ENCODE measurements around the gene CBX4. TPM values are rescaled to one million over a fixed set of nuclear protein-coding genes. Genes with fewer than 3 reads are reported as not detected.

Gene CBX4
- total and polyA plus RNA-seq, 2 of the 13 experiments (the other 11 are each of a cell fraction or from before 2014, with no cell fraction given), result 25.8 to 50.8 TPM

DNA sequence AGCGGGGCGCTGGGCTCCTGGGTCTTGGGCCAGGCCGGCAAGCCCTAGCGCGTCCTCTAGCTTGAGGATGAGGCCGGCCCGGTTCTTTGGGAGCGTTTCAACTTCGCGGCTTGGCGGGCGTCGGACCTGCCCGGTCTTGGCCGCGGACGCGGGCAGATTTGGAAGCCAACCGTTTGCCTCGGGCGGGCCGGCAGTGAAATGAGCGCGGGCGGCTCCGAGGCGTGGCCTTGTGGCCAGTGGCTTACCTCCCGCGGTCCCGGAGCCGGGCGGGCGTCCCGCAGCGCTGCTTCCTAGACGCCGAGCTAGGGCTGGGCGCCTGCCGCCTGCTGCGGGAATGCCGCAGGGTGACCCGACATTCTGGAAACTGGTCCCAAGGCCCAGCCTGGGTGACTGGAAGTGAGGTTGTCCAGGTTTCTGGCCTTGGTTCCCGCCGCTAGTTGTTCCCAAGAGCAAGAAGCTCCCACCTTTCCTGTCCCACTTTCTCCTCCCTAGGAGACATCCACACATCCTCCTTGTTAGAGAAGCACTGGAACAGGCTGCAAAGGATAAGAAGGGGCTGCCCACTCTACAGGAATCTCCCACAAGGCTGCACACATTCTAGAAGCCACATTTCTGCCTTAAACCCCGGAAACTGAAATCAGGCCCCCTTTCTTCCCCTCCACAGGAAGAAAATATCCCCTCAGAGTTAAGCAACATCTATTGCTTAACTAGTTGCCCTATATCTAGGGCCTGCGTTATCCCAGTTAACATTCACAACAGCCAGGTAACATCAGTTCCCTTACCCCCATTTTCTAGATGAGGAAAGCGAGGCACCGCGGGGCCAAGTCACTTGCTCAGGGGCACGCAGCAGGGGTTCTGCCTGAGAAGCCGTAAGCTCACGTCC is 37.8 kb downstream of the CBX4 start (continued):
- TF ChIP-seq, protein P1, sequence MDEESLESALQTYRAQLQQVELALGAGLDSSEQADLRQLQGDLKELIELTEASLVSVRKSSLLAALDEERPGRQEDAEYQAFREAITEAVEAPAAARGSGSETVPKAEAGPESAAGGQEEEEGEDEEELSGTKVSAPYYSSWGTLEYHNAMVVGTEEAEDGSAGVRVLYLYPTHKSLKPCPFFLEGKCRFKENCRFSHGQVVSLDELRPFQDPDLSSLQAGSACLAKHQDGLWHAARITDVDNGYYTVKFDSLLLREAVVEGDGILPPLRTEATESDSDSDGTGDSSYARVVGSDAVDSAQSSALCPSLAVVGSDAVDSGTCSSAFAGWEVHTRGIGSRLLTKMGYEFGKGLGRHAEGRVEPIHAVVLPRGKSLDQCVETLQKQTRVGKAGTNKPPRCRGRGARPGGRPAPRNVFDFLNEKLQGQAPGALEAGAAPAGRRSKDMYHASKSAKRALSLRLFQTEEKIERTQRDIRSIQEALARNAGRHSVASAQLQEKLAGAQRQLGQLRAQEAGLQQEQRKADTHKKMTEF (CRISPR knock-in tag; IDR thresholded peaks at IDR 0.05), result peak; percentile 81
- TF ChIP-seq, protein P2, sequence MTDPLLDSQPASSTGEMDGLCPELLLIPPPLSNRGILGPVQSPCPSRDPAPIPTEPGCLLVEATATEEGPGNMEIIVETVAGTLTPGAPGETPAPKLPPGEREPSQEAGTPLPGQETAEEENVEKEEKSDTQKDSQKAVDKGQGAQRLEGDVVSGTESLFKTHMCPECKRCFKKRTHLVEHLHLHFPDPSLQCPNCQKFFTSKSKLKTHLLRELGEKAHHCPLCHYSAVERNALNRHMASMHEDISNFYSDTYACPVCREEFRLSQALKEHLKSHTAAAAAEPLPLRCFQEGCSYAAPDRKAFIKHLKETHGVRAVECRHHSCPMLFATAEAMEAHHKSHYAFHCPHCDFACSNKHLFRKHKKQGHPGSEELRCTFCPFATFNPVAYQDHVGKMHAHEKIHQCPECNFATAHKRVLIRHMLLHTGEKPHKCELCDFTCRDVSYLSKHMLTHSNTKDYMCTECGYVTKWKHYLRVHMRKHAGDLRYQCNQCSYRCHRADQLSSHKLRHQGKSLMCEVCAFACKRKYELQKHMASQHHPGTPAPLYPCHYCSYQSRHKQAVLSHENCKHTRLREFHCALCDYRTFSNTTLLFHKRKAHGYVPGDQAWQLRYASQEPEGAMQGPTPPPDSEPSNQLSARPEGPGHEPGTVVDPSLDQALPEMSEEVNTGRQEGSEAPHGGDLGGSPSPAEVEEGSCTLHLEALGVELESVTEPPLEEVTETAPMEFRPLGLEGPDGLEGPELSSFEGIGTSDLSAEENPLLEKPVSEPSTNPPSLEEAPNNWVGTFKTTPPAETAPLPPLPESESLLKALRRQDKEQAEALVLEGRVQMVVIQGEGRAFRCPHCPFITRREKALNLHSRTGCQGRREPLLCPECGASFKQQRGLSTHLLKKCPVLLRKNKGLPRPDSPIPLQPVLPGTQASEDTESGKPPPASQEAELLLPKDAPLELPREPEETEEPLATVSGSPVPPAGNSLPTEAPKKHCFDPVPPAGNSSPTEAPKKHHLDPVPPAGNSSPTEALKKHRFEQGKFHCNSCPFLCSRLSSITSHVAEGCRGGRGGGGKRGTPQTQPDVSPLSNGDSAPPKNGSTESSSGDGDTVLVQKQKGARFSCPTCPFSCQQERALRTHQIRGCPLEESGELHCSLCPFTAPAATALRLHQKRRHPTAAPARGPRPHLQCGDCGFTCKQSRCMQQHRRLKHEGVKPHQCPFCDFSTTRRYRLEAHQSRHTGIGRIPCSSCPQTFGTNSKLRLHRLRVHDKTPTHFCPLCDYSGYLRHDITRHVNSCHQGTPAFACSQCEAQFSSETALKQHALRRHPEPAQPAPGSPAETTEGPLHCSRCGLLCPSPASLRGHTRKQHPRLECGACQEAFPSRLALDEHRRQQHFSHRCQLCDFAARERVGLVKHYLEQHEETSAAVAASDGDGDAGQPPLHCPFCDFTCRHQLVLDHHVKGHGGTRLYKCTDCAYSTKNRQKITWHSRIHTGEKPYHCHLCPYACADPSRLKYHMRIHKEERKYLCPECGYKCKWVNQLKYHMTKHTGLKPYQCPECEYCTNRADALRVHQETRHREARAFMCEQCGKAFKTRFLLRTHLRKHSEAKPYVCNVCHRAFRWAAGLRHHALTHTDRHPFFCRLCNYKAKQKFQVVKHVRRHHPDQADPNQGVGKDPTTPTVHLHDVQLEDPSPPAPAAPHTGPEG (CRISPR knock-in tag; IDR thresholded peaks at IDR 0.05), result peak; percentile 99
- 0 out of 2 replicates have a peak, but pooled peaks have one; percentile 16 for TF ChIP-seq ZMYM2 (CRISPR knock-in tag; IDR thresholded peaks at IDR 0.05)
- peak; percentile 28 for TF ChIP-seq JARID2 (CRISPR knock-in tag; IDR thresholded peaks at IDR 0.05; ENCODE audit: insufficient replicate concordance)
- 0 out of 2 replicates have a peak, but pooled peaks have one; percentile 31 for TF ChIP-seq ZNF766 (CRISPR knock-in tag; IDR thresholded peaks at IDR 0.05; ENCODE audit: borderline replicate concordance)
- TF ChIP-seq, protein P3, sequence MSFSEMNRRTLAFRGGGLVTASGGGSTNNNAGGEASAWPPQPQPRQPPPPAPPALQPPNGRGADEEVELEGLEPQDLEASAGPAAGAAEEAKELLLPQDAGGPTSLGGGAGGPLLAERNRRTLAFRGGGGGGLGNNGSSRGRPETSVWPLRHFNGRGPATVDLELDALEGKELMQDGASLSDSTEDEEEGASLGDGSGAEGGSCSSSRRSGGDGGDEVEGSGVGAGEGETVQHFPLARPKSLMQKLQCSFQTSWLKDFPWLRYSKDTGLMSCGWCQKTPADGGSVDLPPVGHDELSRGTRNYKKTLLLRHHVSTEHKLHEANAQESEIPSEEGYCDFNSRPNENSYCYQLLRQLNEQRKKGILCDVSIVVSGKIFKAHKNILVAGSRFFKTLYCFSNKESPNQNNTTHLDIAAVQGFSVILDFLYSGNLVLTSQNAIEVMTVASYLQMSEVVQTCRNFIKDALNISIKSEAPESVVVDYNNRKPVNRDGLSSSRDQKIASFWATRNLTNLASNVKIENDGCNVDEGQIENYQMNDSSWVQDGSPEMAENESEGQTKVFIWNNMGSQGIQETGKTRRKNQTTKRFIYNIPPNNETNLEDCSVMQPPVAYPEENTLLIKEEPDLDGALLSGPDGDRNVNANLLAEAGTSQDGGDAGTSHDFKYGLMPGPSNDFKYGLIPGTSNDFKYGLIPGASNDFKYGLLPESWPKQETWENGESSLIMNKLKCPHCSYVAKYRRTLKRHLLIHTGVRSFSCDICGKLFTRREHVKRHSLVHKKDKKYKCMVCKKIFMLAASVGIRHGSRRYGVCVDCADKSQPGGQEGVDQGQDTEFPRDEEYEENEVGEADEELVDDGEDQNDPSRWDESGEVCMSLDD (CRISPR knock-in tag; IDR thresholded peaks at IDR 0.05; ENCODE audit: borderline replicate concordance), result 0 out of 2 replicates have a peak, but pooled peaks have one; percentile 31
- no peak for TF ChIP-seq ZBTB1 (CRISPR knock-in tag; IDR thresholded peaks at IDR 0.05; ENCODE audit: borderline replicate concordance)
- TF ChIP-seq, protein P4, sequence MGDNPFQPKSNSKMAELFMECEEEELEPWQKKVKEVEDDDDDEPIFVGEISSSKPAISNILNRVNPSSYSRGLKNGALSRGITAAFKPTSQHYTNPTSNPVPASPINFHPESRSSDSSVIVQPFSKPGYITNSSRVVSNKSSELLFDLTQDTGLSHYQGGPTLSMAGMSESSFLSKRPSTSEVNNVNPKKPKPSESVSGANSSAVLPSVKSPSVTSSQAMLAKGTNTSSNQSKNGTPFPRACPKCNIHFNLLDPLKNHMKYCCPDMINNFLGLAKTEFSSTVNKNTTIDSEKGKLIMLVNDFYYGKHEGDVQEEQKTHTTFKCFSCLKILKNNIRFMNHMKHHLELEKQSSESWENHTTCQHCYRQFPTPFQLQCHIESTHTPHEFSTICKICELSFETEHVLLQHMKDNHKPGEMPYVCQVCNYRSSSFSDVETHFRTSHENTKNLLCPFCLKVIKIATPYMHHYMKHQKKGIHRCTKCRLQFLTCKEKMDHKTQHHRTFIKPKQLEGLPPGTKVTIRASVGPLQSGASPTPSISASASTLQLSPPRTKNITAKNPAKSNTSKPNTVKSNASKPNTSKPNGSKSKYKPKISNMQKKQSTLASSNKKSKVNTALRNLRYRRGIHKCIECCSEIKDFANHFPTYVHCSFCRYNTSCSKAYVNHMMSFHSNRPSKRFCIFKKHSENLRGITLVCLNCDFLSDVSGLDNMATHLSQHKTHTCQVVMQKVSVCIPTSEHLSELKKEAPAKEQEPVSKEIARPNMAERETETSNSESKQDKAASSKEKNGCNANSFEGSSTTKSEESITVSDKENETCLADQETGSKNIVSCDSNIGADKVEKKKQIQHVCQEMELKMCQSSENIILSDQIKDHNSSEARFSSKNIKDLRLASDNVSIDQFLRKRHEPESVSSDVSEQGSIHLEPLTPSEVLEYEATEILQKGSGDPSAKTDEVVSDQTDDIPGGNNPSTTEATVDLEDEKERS (CRISPR knock-in tag; IDR thresholded peaks at IDR 0.05), result peak; percentile 47; the same call in 1 of the 2 replicates
- TF ChIP-seq, protein P5, sequence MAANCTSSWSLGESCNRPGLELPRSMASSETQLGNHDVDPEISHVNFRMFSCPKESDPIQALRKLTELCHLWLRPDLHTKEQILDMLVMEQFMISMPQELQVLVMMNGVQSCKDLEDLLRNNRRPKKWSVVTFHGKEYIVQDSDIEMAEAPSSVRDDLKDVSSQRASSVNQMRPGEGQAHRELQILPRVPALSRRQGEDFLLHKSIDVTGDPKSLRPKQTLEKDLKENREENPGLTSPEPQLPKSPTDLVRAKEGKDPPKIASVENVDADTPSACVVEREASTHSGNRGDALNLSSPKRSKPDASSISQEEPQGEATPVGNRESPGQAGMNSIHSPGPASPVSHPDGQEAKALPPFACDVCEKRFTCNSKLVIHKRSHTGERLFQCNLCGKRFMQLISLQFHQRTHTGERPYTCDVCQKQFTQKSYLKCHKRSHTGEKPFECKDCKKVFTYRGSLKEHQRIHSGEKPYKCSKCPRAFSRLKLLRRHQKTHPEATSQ (CRISPR knock-in tag; IDR thresholded peaks at IDR 0.05; ENCODE audit: borderline replicate concordance), result no peak
- TF ChIP-seq ZNF367 (CRISPR knock-in tag; IDR thresholded peaks at IDR 0.05; ENCODE audit: borderline replicate concordance), result no peak
- no peak for TF ChIP-seq ZNF329 (CRISPR knock-in tag; IDR thresholded peaks at IDR 0.05; ENCODE audit: low read depth)
